MCF 10A (cell line): Measurements from ENCODE around the gene PEX14. TPM values are rescaled to one million over a fixed set of nuclear protein-coding genes. Genes with fewer than 3 reads are reported as not detected.

Experiments used
- BruUV-seq: library from RNA; stranded (reverse); fragments of 400-500 nt; replicated peaks from 2 replicates; lab custom pipeline; 2021; lab: Mats Ljungman, UMichigan
- CTCF ChIA-PET: fragments of 300-600 bp; sonication (Branson Sonifier 250); formaldehyde crosslinking; extraction: SDS; loops from one replicate; lab custom pipeline; 2021; ENCODE audit warnings: antibody characterized with exemption, inconsistent platforms; lab: Yijun Ruan, JAX
- POLR2A ChIA-PET: fragments of 300-600, 350-650 bp; sonication (Branson Sonifier 250); formaldehyde crosslinking; extraction: SDS; loops from one replicate; lab custom pipeline; 2020; ENCODE audit warnings: antibody characterized with exemption, inconsistent platforms; lab: Yijun Ruan, JAX
- DNase-seq: peaks from one replicate; pipeline ENCODE4 v3.0.0-alpha.2; 2018; ENCODE audit not compliant: unreplicated experiment
- H3K27ac Mint-ChIP-seq: one replicate; pipeline ENCODE4 v1.8.0; 2022; ENCODE audit warnings: mild to moderate bottlenecking, low read depth, mixed read lengths; ENCODE audit not compliant: unreplicated experiment
- H3K27me3 Mint-ChIP-seq: one replicate; pipeline ENCODE4 v1.8.0; 2022; ENCODE audit warnings: mixed read lengths; ENCODE audit not compliant: insufficient read depth, unreplicated experiment
- H3K36me3 Mint-ChIP-seq: one replicate; pipeline ENCODE4 v1.8.0; 2022; ENCODE audit warnings: mild to moderate bottlenecking, moderate library complexity, mixed read lengths; ENCODE audit not compliant: insufficient read depth, unreplicated experiment
- H3K4me1 Mint-ChIP-seq: one replicate; pipeline ENCODE4 v1.8.0; 2022; ENCODE audit warnings: mixed read lengths; ENCODE audit not compliant: insufficient read depth, unreplicated experiment
- H3K4me3 Mint-ChIP-seq: one replicate; pipeline ENCODE4 v1.8.0; 2022; ENCODE audit warnings: mild to moderate bottlenecking, moderate library complexity, mixed read lengths; ENCODE audit not compliant: unreplicated experiment
- H3K9me3 Mint-ChIP-seq: one replicate; pipeline ENCODE4 v1.8.0; 2022; ENCODE audit warnings: mixed read lengths; ENCODE audit not compliant: unreplicated experiment
- CTCF ChIP-seq: fragments of 200-600 bp; IDR thresholded peaks from one replicate; pipeline ENCODE4 v1.8.0; 2022; ENCODE audit warnings: antibody characterized with exemption, mild to moderate bottlenecking; ENCODE audit not compliant: unreplicated experiment
- intact Hi-C: fragments of 100-400 bp; cut with micrococcal nuclease; formaldehyde crosslinking; loops from 2 replicates; pipeline ENCODE4 v1.14.1; 2022
- total RNA-seq: library from RNA; stranded (reverse); gene quantifications from 2 replicates; pipeline ENCODE4 v1.2.3, GENCODE V29; 2022

PEX14 gene
- total RNA-seq, 1 experiment from 2014 or later, result 22.2 TPM

- no peak for TF ChIP-seq CTCF
- ChIA-PET POLR2A (no interaction called here), CTCF (no interaction called here)
- peaks cover 4% of the 10 kb centered on the region for H3K4me1 Mint-ChIP-seq
- H3K9me3 Mint-ChIP-seq, result no peaks in the 10 kb centered on the region
- no peak overlapping the region for H3K4me3 Mint-ChIP-seq
- H3K36me3 Mint-ChIP-seq, result peaks cover 13% of the 10 kb centered on the region
- intact Hi-C loops, result no loop called here
- no peaks in the 10 kb centered on the region for H3K27me3 Mint-ChIP-seq
- no TSS peak for BruUV-seq
- no peak for DNase-seq
- H3K27ac Mint-ChIP-seq, result no peak overlapping the region
Observed at GRCh38 chr1:10674700-10675609, 200.2 kb downstream of the PEX14 start.

- no peaks in the 10 kb centered on the region for H3K9me3 Mint-ChIP-seq
- H3K27me3 Mint-ChIP-seq, result no peaks in the 10 kb centered on the region
- ChIA-PET POLR2A (no interaction called here), CTCF (no interaction called here)
- intact Hi-C loops, result no loop called here
- no peak for TF ChIP-seq CTCF
- H3K4me3 Mint-ChIP-seq, result no peak overlapping the region
- peaks cover 4% of the 10 kb centered on the region for H3K4me1 Mint-ChIP-seq
- BruUV-seq, result no TSS peak
- no peak overlapping the region for H3K27ac Mint-ChIP-seq
- DNase-seq, result no peak
- peaks cover 13% of the 10 kb centered on the region for H3K36me3 Mint-ChIP-seq
Observed at GRCh38 chr1:10675813-10676212, 201.1 kb downstream of the PEX14 start.

- H3K27ac Mint-ChIP-seq, result no peak overlapping the region
- H3K36me3 Mint-ChIP-seq, result peaks cover 13% of the 10 kb centered on the region
- ChIA-PET POLR2A (no interaction called here), CTCF (no interaction called here)
- BruUV-seq, result no TSS peak
- no peaks in the 10 kb centered on the region for H3K9me3 Mint-ChIP-seq
- intact Hi-C loops, result no loop called here
- no peak overlapping the region for H3K4me3 Mint-ChIP-seq
- no peak for TF ChIP-seq CTCF
- H3K4me1 Mint-ChIP-seq, result peaks cover 4% of the 10 kb centered on the region
- no peaks in the 10 kb centered on the region for H3K27me3 Mint-ChIP-seq
- DNase-seq, result no peak
Observed at GRCh38 chr1:10676963-10677362, 202.2 kb downstream of the PEX14 start.

GRCh38 chr1:10677491-10678391, 203.0 kb downstream of the PEX14 start:
- Mint-ChIP-seq H3K36me3 (peaks cover 9% of the 10 kb centered on the region), H3K27me3 (no peaks in the 10 kb centered on the region), H3K4me3 (no peak overlapping the region), H3K27ac (no peak overlapping the region), H3K4me1 (peaks cover 4% of the 10 kb centered on the region), H3K9me3 (no peaks in the 10 kb centered on the region)
- no TSS peak for BruUV-seq
- intact Hi-C loops, result no loop called here
- no peak for TF ChIP-seq CTCF
- ChIA-PET POLR2A (interaction anchor here (0.6 kb wide), 1 partner anchor 787 kb away, joined by 4 read pairs; no protein-coding TSS in a partner anchor), CTCF (no interaction called here)
- no peak for DNase-seq
